AG04449 (cell line): ENCODE measurements around the gene COMMD1.

Experiments used
- CTCF ChIA-PET: fragments of 350-600 bp; formaldehyde crosslinking; extraction: SDS; loops from one replicate; lab custom pipeline; 2021; ENCODE audit warnings: antibody characterized with exemption; lab: Yijun Ruan, JAX
- POLR2A ChIA-PET: fragments of 400-600, 350-600 bp; formaldehyde crosslinking; extraction: SDS; loops from one replicate; lab custom pipeline; 2020; ENCODE audit warnings: antibody characterized with exemption, inconsistent platforms; lab: Yijun Ruan, JAX
- DNase-seq: peaks from one replicate; pipeline ENCODE4 v3.0.0-alpha.2; 2010; ENCODE audit warnings: low read depth, low spot score
- H3K4me3 ChIP-seq: 2 replicates; pipeline ENCODE4 v1.5.1; 2011; ENCODE audit warnings: low read depth, mild to moderate bottlenecking, control low read depth, low read length
- TF ChIP-seq, protein P1 (sequence below): IDR thresholded peaks from one replicate; pipeline ENCODE4 v1.5.1; 2011; ENCODE audit warnings: mild to moderate bottlenecking, moderate library complexity, low read length, control low read depth, inconsistent platforms; ENCODE audit not compliant: insufficient read depth; ENCODE audit errors: missing control alignments

Gene COMMD1

DNA sequence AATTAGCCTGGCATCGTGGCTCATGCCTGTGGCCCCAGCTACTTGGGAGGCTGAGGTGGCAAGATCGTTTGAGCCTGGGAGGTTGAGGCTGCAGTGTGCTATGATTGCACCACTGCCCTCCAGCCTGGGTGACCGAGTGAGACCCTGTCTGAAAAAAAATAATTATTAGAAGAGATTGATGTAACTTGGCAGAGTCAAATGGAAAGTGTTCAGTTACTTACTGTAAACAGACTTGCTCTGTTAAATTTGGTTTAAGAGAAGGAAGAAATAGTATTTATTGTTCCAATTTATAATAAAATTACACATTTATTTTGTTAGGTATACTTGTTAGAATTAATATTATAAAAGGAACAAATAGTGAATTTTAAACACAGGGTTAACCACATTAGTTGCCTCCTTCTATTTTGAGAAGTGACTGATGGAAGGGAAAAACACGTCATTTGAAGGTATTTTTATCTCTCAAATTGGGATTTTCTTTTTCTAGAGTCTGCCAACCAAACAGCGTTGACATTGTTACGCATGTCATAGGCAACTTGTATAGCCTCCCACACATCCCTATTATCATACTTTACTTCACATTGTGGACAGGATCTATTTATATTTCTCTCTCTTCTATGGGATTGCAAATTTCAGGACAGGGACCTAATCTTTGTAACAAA is 171.6 kb downstream of the COMMD1 start:
- DNase-seq = no peak
- CTCF ChIA-PET = no interaction called here

DNA sequence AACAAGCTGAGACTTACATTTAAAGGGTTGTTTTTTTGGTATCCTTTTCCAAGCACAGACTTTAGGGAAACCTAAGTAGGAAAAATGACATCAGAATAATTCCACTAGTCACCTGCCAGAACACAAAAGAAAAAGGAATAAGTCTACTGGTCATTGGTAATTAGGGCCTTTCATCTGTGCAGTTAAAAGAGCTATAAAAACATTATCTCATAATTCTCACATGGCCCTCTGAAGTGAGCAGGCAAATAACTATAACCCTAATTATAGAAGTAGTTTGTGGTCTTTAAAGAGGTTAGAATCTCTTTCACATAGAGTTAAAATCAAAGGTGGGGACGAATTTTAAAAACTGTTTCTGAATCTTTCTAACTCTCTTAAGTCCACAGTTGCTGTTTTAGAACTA is 179.3 kb downstream of the COMMD1 start:
- no peak for DNase-seq
- TF ChIP-seq, protein P1, sequence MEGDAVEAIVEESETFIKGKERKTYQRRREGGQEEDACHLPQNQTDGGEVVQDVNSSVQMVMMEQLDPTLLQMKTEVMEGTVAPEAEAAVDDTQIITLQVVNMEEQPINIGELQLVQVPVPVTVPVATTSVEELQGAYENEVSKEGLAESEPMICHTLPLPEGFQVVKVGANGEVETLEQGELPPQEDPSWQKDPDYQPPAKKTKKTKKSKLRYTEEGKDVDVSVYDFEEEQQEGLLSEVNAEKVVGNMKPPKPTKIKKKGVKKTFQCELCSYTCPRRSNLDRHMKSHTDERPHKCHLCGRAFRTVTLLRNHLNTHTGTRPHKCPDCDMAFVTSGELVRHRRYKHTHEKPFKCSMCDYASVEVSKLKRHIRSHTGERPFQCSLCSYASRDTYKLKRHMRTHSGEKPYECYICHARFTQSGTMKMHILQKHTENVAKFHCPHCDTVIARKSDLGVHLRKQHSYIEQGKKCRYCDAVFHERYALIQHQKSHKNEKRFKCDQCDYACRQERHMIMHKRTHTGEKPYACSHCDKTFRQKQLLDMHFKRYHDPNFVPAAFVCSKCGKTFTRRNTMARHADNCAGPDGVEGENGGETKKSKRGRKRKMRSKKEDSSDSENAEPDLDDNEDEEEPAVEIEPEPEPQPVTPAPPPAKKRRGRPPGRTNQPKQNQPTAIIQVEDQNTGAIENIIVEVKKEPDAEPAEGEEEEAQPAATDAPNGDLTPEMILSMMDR = no peak
- ChIA-PET CTCF (interaction anchor here (0.7 kb wide), 1 partner anchor 90 kb away, joined by 3 read pairs; no protein-coding TSS in a partner anchor), POLR2A (no interaction called here)
- H3K4me3 ChIP-seq = no peak overlapping the region

More for the DNA sequence above, 171.6 kb downstream of the COMMD1 start:
- H3K4me3 ChIP-seq = no peak overlapping the region
- TF ChIP-seq, protein P1 = no peak
- POLR2A ChIA-PET = no interaction called here

DNA sequence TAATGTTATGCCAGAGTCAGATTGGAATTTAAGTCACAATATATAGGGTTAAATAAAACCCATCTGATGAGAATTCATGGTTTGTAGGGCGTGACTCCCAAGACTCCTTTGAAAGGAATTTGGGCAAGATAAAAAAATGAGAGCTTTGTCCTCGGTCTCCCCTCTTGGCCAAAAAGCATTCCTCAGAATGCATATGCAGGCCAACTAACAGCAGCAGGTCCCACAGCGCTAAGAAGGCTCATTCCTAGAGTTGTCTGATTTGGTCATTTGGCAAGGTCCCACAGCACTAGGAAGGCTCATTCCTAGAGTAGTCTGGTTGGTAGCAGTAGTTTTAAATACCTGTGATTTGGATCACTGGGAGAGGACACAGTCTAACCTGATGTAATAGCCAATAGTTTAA is 184.2 kb downstream of the COMMD1 start:
- DNase-seq = no peak
- POLR2A ChIA-PET = interaction anchor here (0.6 kb wide), 1 partner anchor 162 kb away, joined by 3 read pairs; no protein-coding TSS in a partner anchor

DNA sequence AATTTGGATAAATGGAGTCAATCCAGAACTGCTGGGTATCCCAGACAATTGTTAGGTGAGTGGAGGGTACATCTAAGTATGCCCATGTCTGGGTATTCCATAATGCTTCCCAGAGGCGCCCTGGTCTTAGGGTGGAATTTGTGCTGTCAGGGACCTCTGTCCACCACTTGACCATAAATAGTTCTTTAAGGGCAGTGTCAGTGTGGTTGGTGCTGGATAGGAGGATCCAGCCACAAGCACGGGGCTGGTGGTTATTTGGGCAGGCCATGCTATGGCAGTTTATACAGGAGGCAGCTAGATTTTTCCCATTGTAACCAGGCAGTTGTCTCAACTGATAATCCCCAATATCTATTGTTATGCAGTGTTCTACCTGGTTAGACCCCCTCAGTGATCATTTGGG is 186.0 kb downstream of the COMMD1 start:
- no peak overlapping the region for H3K4me3 ChIP-seq
- ChIA-PET POLR2A (no interaction called here), CTCF (no interaction called here)
- DNase-seq = no peak
- TF ChIP-seq, protein P1 = no peak

More for the DNA sequence above, 184.2 kb downstream of the COMMD1 start:
- TF ChIP-seq, protein P1 = no peak
- no peak overlapping the region for H3K4me3 ChIP-seq
- CTCF ChIA-PET = no interaction called here

DNA sequence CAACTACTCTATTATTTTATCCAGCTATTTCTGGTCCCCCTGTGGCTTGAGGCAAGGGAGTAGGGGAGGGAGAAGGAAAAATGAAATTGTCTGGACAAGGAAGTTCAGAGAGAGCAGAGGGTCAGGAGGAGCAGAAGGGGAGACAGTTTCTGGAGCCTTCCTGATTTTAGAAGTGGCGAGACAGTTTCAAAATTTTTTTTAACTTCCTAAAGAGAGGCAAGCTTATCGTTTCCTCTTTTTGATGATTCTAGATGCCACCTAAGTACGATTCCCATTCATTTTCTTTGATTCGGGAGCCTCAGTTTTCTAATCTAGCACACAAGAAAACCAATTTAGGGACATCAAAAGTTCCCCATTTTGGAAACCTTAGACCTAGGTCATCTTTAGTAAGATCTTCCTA is 193.6 kb downstream of the COMMD1 start:
- no peak for DNase-seq
- CTCF ChIA-PET = no interaction called here
- H3K4me3 ChIP-seq = no peak overlapping the region
- TF ChIP-seq, protein P1 = no peak
- POLR2A ChIA-PET = no interaction called here

DNA sequence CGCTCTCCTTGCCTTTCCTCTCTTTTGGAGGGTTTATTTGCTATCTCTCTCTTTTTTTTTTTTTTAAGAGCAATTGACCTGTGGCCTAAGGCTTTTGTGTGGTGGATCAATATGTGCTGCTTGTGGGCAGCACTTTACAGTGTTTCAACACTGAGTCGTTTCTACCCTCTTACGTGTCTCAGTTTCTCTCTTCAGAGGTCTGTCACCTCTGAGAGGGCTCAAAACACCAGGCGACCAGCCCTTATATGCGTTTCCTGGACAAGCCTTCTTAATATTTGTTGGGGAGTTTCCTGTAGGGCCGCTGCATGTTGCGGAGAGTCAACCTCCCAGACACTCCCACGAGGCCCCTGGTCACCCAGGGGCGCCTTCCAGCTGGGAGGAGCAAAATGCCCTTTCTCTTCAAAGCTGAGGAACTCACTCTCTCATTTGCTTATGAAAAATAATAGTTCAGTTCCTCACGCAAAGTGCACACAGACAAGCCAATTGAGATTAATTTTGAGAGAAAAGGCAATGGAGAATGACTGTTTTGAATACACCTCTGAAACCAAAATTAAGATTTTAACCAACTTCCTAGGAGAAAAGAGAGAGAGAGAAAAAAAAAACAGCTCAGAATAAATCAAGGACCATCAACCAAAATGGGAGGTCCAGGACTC is 194.2 kb downstream of the COMMD1 start:
- no peak overlapping the region for H3K4me3 ChIP-seq
- POLR2A ChIA-PET = no interaction called here
- TF ChIP-seq, protein P1 = no peak
- DNase-seq = no peak
- CTCF ChIA-PET = no interaction called here
